HepG2 (cell line): ENCODE measurements around the gene RPS19BP1. TPM values are rescaled to one million over a fixed set of nuclear protein-coding genes. Genes with fewer than 3 reads are reported as not detected.

Experiments used
- ASH2L ChIP-seq: fragments of 300-600, 200-600 bp; sonication (generic); IDR thresholded peaks from 2 replicates; pipeline ENCODE4 v1.7.0; 2017; ENCODE audit warnings: low read depth, mild to moderate bottlenecking, moderate library complexity, mixed read lengths, low read length; ENCODE audit not compliant: insufficient read length
- ATF6 ChIP-seq: sonication (generic); formaldehyde crosslinking; conservative IDR thresholded peaks from 2 replicates; pipeline ENCODE4 v1.4.0; 2020; ENCODE audit warnings: missing genetic modification reagents
- GMEB1 ChIP-seq: sonication (generic); formaldehyde crosslinking; IDR thresholded peaks from 2 replicates; pipeline ENCODE4 v1.5.1; 2020; ENCODE audit warnings: missing genetic modification reagents, mild to moderate bottlenecking, borderline replicate concordance
- HNF1B ChIP-seq: sonication (generic); formaldehyde crosslinking; IDR thresholded peaks from 2 replicates; pipeline ENCODE4 v1.5.1; 2020; ENCODE audit warnings: mild to moderate bottlenecking, moderate library complexity, missing genetic modification reagents
- HNF4A ChIP-seq: sonication (generic); formaldehyde crosslinking; IDR thresholded peaks from 2 replicates; pipeline ENCODE4 v1.4.0; 2020; ENCODE audit warnings: missing genetic modification reagents
- KDM2A ChIP-seq: sonication (generic); formaldehyde crosslinking; IDR thresholded peaks from 2 replicates; pipeline ENCODE4 v1.4.0; 2020; ENCODE audit warnings: low read depth, missing genetic modification reagents, borderline replicate concordance
- KMT2A ChIP-seq: sonication (generic); formaldehyde crosslinking; IDR thresholded peaks from 2 replicates; pipeline ENCODE4 v1.4.0; 2020; ENCODE audit warnings: missing genetic modification reagents
- MTA1 ChIP-seq: sonication (generic); formaldehyde crosslinking; IDR thresholded peaks from 2 replicates; pipeline ENCODE4 v1.4.0; 2020; ENCODE audit warnings: missing genetic modification reagents, mild to moderate bottlenecking, borderline replicate concordance
- RFX5 ChIP-seq: IDR thresholded peaks from 2 replicates; pipeline ENCODE4 v1.6.1; 2011; ENCODE audit warnings: low read depth, low read length, improper control_type of control experiment
- TFDP1 ChIP-seq: IDR thresholded peaks from 2 replicates; pipeline ENCODE4 v1.6.1; 2016; ENCODE audit warnings: missing compliant biosample characterization, missing genetic modification reagents, borderline replicate concordance
- USF2 ChIP-seq, 2 experiments: sonication (generic) in 1 of 2; formaldehyde crosslinking in 1 of 2; IDR thresholded peaks; 2 replicates each; pipeline versions ENCODE4 v1.5.1 to v1.6.1; 2011 to 2020; ENCODE audit warnings: borderline replicate concordance in 1 of 2, low read depth in 1 of 2, low read length in 1 of 2, mild to moderate bottlenecking in 1 of 2, missing genetic modification reagents in 1 of 2, moderate library complexity in 1 of 2
- ZNF263 ChIP-seq: sonication (generic); formaldehyde crosslinking; IDR thresholded peaks from 2 replicates; pipeline ENCODE4 v1.4.0; 2020; ENCODE audit warnings: missing genetic modification reagents
- ZNF350 ChIP-seq: sonication (generic); formaldehyde crosslinking; IDR thresholded peaks from 2 replicates; pipeline ENCODE4 v1.4.0; 2020; ENCODE audit warnings: mild to moderate bottlenecking, low read depth, missing genetic modification reagents, borderline replicate concordance
- ZNF556 ChIP-seq: sonication (generic); formaldehyde crosslinking; IDR thresholded peaks from 2 replicates; pipeline ENCODE4 v1.4.0; 2020; ENCODE audit warnings: mild to moderate bottlenecking, missing genetic modification reagents, borderline replicate concordance
- ZNF558 ChIP-seq: sonication (generic); formaldehyde crosslinking; IDR thresholded peaks from 2 replicates; pipeline ENCODE4 v1.9.0; 2022; ENCODE audit warnings: mild to moderate bottlenecking, missing genetic modification reagents, borderline replicate concordance
- ZNF614 ChIP-seq: IDR thresholded peaks from 2 replicates; pipeline ENCODE4 v1.6.1; 2018; ENCODE audit warnings: missing biosample characterization, missing genetic modification reagents, inconsistent platforms, borderline replicate concordance
- ZNF766 ChIP-seq: sonication (generic); formaldehyde crosslinking; IDR thresholded peaks from 2 replicates; pipeline ENCODE4 v1.5.0; 2020; ENCODE audit warnings: missing genetic modification reagents, borderline replicate concordance
- ZNF788 ChIP-seq: sonication (generic); formaldehyde crosslinking; IDR thresholded peaks from 2 replicates; pipeline ENCODE4 v1.5.0; 2020; ENCODE audit warnings: mild to moderate bottlenecking, missing genetic modification reagents, borderline replicate concordance
- ZSCAN25 ChIP-seq: sonication (generic); formaldehyde crosslinking; IDR thresholded peaks from 2 replicates; pipeline ENCODE4 v1.8.0; 2022; ENCODE audit warnings: mild to moderate bottlenecking, missing genetic modification reagents
- polyA plus RNA-seq, 8 experiments: library from polyadenylated mRNA; depleted of rRNA in 3 of 8; stranded (reverse) in 7 of 8; unstranded in 1 of 8; fragments of >200 nt; fragmentation: Illumina TruSeq in 4 of 8; extraction: Trizol in 4 of 8; gene quantifications; 2 replicates each; pipeline versions ENCODE4 v1.2.1 to v1.2.3, GENCODE V29; 2011 to 2016; ENCODE audit warnings: low read depth in 4 of 8, missing spikeins in 1 of 8, mixed read lengths in 1 of 8; ENCODE audit not compliant: insufficient read depth in 1 of 8
- total RNA-seq, 5 experiments: library from RNA; depleted of rRNA; stranded (reverse); fragments of >200 nt; fragmentation: Illumina TruSeq; extraction: Trizol; gene quantifications; 2 replicates each; pipeline ENCODE4 v1.2.3, GENCODE V29; 2016; ENCODE audit warnings: low read depth in 1 of 5

Gene RPS19BP1
- total and polyA plus RNA-seq, 2 of the 13 experiments (the other 11 are each of a cell fraction or from before 2014, with no cell fraction given) = 44.3 to 81.3 TPM

- TF ChIP-seq HNF1B (CRISPR knock-in tag) = peak; percentile 73
- TF ChIP-seq ZNF263 = peak; percentile 89
- TF ChIP-seq ATF6 (CRISPR knock-in tag) = no peak
- no peak for TF ChIP-seq USF2 (IDR thresholded peaks at IDR 0.05; ENCODE audit: low read depth, low read length)
- TF ChIP-seq USF2 (CRISPR knock-in tag; IDR thresholded peaks at IDR 0.05; ENCODE audit: borderline replicate concordance) = 0 out of 2 replicates have a peak, but pooled peaks have one; percentile 42
- TF ChIP-seq HNF4A (CRISPR knock-in tag) = peak; percentile 52; the same call in 1 of the 2 replicates
- peak; percentile 88 for TF ChIP-seq KDM2A (CRISPR knock-in tag)
- TF ChIP-seq ZNF558 (CRISPR knock-in tag) = peak; percentile 55; the same call in 1 of the 2 replicates
- TF ChIP-seq ZSCAN25 (CRISPR knock-in tag) = 0 out of 2 replicates have a peak, but pooled peaks have one; percentile 21
- TF ChIP-seq RFX5 = no peak
- peak; percentile 80; the same call in 1 of the 2 replicates for TF ChIP-seq ZNF556 (CRISPR knock-in tag)
- peak; percentile 69; the same call in 1 of the 2 replicates for TF ChIP-seq ZNF766 (CRISPR knock-in tag)
- peak; percentile 69; the same call in 1 of the 2 replicates for TF ChIP-seq ZNF788 (CRISPR knock-in tag)
- peak; percentile 74 for TF ChIP-seq KMT2A (CRISPR knock-in tag)
- peak; percentile 76 for TF ChIP-seq ZNF350 (CRISPR knock-in tag)
- 0 out of 2 replicates have a peak, but pooled peaks have one; percentile 60 for TF ChIP-seq ZNF614 (CRISPR knock-in tag)
- TF ChIP-seq GMEB1 (CRISPR knock-in tag) = peak; percentile 73
- TF ChIP-seq MTA1 (CRISPR knock-in tag) = peak; percentile 60; the same call in 1 of the 2 replicates
- TF ChIP-seq TFDP1 = peak; percentile 87
- peak; percentile 66 for TF ChIP-seq ASH2L
Measured at GRCh38 chr22:39502109-39502788, 30.3 kb downstream of the RPS19BP1 start, which contains the start of gene MIEF1 (continued).
